ENCODE measurements around the gene MACC1.
"Not testable (repeated sequence)": the region's sequence is repeated elsewhere in the genome, so short reads cannot be mapped to it uniquely, and the experiment has no call there.

DNA sequence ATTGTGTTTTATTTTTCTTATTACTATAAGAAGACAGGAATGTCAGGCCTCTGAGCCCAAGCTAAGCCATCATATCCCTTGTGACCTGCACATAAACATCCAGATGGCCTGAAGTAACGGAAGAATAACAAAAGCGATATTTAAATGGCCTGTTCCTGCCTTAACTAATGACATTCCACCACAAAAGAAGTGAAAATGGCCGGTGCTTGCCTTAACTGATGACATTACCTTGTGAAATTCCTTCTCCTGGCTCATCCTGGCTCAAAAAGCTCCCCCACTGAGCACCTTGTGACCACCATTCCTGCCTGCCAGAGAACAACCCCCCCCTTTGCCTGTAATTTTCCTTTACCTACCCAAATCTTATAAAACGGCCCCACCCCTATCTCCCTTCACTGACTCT is 91.1 kb downstream of the MACC1 start:
- TF ChIP-seq, protein P1, sequence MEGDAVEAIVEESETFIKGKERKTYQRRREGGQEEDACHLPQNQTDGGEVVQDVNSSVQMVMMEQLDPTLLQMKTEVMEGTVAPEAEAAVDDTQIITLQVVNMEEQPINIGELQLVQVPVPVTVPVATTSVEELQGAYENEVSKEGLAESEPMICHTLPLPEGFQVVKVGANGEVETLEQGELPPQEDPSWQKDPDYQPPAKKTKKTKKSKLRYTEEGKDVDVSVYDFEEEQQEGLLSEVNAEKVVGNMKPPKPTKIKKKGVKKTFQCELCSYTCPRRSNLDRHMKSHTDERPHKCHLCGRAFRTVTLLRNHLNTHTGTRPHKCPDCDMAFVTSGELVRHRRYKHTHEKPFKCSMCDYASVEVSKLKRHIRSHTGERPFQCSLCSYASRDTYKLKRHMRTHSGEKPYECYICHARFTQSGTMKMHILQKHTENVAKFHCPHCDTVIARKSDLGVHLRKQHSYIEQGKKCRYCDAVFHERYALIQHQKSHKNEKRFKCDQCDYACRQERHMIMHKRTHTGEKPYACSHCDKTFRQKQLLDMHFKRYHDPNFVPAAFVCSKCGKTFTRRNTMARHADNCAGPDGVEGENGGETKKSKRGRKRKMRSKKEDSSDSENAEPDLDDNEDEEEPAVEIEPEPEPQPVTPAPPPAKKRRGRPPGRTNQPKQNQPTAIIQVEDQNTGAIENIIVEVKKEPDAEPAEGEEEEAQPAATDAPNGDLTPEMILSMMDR (conservative IDR thresholded peaks at IDR 0.05; ENCODE audit: low read depth in 2 of 2): not testable (repeated sequence)
- TF ChIP-seq POLR2AphosphoS5 (IDR thresholded peaks at IDR 0.05; ENCODE audit: low read depth) (peak; percentile 29; the same call in 1 of the 2 replicates), CREB1 (CRISPR knock-in tag; IDR thresholded peaks at IDR 0.05; ENCODE audit: low read depth) (0 out of 2 replicates have a peak, but pooled peaks have one; percentile 11), NANOG (IDR thresholded peaks at IDR 0.05; ENCODE audit: borderline replicate concordance) (peak; percentile 98)
- not testable (repeated sequence) for TF ChIP-seq ZNF114 (CRISPR knock-in tag; IDR thresholded peaks at IDR 0.05); EZH2 (IDR thresholded peaks at IDR 0.05; ENCODE audit: low read depth, unreplicated experiment); EZH2phosphoT487 (IDR thresholded peaks at IDR 0.05; ENCODE audit: unreplicated experiment); ZNF331 (CRISPR knock-in tag; IDR thresholded peaks at IDR 0.05; ENCODE audit: low read depth)
- TF ChIP-seq, protein P2, sequence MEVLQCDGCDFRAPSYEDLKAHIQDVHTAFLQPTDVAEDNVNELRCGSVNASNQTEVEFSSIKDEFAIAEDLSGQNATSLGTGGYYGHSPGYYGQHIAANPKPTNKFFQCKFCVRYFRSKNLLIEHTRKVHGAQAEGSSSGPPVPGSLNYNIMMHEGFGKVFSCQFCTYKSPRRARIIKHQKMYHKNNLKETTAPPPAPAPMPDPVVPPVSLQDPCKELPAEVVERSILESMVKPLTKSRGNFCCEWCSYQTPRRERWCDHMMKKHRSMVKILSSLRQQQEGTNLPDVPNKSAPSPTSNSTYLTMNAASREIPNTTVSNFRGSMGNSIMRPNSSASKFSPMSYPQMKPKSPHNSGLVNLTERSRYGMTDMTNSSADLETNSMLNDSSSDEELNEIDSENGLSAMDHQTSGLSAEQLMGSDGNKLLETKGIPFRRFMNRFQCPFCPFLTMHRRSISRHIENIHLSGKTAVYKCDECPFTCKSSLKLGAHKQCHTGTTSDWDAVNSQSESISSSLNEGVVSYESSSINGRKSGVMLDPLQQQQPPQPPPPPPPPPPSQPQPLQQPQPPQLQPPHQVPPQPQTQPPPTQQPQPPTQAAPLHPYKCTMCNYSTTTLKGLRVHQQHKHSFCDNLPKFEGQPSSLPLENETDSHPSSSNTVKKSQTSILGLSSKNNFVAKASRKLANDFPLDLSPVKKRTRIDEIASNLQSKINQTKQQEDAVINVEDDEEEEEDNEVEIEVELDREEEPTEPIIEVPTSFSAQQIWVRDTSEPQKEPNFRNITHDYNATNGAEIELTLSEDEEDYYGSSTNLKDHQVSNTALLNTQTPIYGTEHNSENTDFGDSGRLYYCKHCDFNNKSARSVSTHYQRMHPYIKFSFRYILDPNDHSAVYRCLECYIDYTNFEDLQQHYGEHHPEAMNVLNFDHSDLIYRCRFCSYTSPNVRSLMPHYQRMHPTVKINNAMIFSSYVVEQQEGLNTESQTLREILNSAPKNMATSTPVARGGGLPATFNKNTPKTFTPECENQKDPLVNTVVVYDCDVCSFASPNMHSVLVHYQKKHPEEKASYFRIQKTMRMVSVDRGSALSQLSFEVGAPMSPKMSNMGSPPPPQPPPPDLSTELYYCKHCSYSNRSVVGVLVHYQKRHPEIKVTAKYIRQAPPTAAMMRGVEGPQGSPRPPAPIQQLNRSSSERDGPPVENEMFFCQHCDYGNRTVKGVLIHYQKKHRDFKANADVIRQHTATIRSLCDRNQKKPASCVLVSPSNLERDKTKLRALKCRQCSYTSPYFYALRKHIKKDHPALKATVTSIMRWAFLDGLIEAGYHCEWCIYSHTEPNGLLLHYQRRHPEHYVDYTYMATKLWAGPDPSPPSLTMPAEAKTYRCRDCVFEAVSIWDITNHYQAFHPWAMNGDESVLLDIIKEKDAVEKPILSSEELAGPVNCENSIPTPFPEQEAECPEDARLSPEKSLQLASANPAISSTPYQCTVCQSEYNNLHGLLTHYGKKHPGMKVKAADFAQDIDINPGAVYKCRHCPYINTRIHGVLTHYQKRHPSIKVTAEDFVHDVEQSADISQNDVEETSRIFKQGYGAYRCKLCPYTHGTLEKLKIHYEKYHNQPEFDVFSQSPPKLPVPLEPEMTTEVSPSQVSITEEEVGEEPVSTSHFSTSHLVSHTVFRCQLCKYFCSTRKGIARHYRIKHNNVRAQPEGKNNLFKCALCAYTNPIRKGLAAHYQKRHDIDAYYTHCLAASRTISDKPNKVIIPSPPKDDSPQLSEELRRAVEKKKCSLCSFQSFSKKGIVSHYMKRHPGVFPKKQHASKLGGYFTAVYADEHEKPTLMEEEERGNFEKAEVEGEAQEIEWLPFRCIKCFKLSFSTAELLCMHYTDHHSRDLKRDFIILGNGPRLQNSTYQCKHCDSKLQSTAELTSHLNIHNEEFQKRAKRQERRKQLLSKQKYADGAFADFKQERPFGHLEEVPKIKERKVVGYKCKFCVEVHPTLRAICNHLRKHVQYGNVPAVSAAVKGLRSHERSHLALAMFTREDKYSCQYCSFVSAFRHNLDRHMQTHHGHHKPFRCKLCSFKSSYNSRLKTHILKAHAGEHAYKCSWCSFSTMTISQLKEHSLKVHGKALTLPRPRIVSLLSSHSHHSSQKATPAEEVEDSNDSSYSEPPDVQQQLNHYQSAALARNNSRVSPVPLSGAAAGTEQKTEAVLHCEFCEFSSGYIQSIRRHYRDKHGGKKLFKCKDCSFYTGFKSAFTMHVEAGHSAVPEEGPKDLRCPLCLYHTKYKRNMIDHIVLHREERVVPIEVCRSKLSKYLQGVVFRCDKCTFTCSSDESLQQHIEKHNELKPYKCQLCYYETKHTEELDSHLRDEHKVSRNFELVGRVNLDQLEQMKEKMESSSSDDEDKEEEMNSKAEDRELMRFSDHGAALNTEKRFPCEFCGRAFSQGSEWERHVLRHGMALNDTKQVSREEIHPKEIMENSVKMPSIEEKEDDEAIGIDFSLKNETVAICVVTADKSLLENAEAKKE (CRISPR knock-in tag; IDR thresholded peaks at IDR 0.05): not testable (repeated sequence)
- TF ChIP-seq, protein P3, sequence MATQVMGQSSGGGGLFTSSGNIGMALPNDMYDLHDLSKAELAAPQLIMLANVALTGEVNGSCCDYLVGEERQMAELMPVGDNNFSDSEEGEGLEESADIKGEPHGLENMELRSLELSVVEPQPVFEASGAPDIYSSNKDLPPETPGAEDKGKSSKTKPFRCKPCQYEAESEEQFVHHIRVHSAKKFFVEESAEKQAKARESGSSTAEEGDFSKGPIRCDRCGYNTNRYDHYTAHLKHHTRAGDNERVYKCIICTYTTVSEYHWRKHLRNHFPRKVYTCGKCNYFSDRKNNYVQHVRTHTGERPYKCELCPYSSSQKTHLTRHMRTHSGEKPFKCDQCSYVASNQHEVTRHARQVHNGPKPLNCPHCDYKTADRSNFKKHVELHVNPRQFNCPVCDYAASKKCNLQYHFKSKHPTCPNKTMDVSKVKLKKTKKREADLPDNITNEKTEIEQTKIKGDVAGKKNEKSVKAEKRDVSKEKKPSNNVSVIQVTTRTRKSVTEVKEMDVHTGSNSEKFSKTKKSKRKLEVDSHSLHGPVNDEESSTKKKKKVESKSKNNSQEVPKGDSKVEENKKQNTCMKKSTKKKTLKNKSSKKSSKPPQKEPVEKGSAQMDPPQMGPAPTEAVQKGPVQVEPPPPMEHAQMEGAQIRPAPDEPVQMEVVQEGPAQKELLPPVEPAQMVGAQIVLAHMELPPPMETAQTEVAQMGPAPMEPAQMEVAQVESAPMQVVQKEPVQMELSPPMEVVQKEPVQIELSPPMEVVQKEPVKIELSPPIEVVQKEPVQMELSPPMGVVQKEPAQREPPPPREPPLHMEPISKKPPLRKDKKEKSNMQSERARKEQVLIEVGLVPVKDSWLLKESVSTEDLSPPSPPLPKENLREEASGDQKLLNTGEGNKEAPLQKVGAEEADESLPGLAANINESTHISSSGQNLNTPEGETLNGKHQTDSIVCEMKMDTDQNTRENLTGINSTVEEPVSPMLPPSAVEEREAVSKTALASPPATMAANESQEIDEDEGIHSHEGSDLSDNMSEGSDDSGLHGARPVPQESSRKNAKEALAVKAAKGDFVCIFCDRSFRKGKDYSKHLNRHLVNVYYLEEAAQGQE (IDR thresholded peaks at IDR 0.05; ENCODE audit: unreplicated experiment): not testable (repeated sequence)
- TF ChIP-seq, protein P4, sequence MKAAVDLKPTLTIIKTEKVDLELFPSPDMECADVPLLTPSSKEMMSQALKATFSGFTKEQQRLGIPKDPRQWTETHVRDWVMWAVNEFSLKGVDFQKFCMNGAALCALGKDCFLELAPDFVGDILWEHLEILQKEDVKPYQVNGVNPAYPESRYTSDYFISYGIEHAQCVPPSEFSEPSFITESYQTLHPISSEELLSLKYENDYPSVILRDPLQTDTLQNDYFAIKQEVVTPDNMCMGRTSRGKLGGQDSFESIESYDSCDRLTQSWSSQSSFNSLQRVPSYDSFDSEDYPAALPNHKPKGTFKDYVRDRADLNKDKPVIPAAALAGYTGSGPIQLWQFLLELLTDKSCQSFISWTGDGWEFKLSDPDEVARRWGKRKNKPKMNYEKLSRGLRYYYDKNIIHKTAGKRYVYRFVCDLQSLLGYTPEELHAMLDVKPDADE (IDR thresholded peaks at IDR 0.05): 0 out of 2 replicates have a peak, but pooled peaks have one; percentile 19

Data from GM23338 (cell line).